HepG2 (cell line): Measurements from ENCODE around the gene KCNJ8. TPM values are rescaled to one million over a fixed set of nuclear protein-coding genes. Genes with fewer than 3 reads are reported as not detected.

Source experiments
- ATAC-seq: fragments of 200-7000 bp; cut with Tn5 transposase; 3 replicates; pipeline ENCODE4 v1.9.1; 2020; ENCODE audit warnings: mild to moderate bottlenecking, moderate library complexity
- BruUV-seq: library from RNA; stranded (reverse); fragments of 400-500 nt; replicated peaks from 2 replicates; lab custom pipeline; 2021; lab: Mats Ljungman, UMichigan
- CTCF ChIA-PET: fragments of 300-600 bp; formaldehyde crosslinking; extraction: SDS; loops from one replicate; lab custom pipeline; 2021; ENCODE audit warnings: low total read pairs, inconsistent platforms, low intra/inter-chr PET ratio; lab: Yijun Ruan, JAX
- POLR2A ChIA-PET: fragments of 350-600 bp; sonication (Branson Sonifier 250); formaldehyde crosslinking; loops from one replicate; lab custom pipeline; 2020; ENCODE audit warnings: antibody characterized with exemption, inconsistent platforms; lab: Yijun Ruan, JAX
- DNase-seq: peaks from one replicate; pipeline ENCODE4 v3.0.0-alpha.2; 2015; ENCODE audit warnings: low spot score
- FAIRE-seq: peaks from 3 replicates; lab custom pipeline; 2011; peaks lifted over from hg19 to GRCh38; lab: Jason Lieb, UNC
- H2AFZ ChIP-seq: one replicate; pipeline ENCODE4 v1.6.1; 2011; ENCODE audit warnings: low read length, inconsistent platforms
- H3K27ac ChIP-seq: fragments of 300-600 bp; 3 replicates; pipeline ENCODE4 v1.8.0; 2011; ENCODE audit warnings: mixed run types, mild to moderate bottlenecking, mixed read lengths, low read length, inconsistent platforms; ENCODE audit not compliant: insufficient read depth; ENCODE audit errors: extremely low read length
- H3K27me3 ChIP-seq, 2 experiments: fragments of 200-600 bp in 1 of 2; 2 replicates in 1 of 2; 3 replicates in 1 of 2; pipeline versions ENCODE4 v1.6.0 to v1.8.0; 2011; ENCODE audit warnings: low read length in 2 of 2, mild to moderate bottlenecking in 2 of 2, moderate library complexity in 2 of 2, inconsistent platforms in 1 of 2; ENCODE audit not compliant: insufficient read depth in 2 of 2, control insufficient read depth in 1 of 2
- H3K36me3 ChIP-seq, 2 experiments: fragments of 200-600 bp in 1 of 2; replicated peaks in 1 of 2; 2 replicates in 1 of 2; 3 replicates in 1 of 2; pipeline versions ENCODE4 v1.5.1 to v1.8.0; 2011; ENCODE audit warnings: low read length in 2 of 2, inconsistent platforms in 1 of 2; ENCODE audit not compliant: insufficient read depth in 2 of 2, control insufficient read depth in 1 of 2
- H3K4me1 ChIP-seq: 2 replicates; pipeline ENCODE4 v1.5.1; 2012; ENCODE audit warnings: low read length, inconsistent platforms; ENCODE audit not compliant: insufficient read depth
- H3K4me2 ChIP-seq: 2 replicates; pipeline ENCODE4 v1.6.0; 2011; ENCODE audit warnings: low read depth, low read length, inconsistent platforms
- H3K4me3 ChIP-seq, 3 experiments: fragments of 200-600 bp in 1 of 3; sonication (generic), shearing (Covaris generic) in 1 of 3; replicated peaks in 1 of 3; 2 replicates each; pipeline ENCODE4 v1.5.1; 2011 to 2016; ENCODE audit warnings: low read length in 3 of 3, inconsistent platforms in 2 of 3, low read depth in 2 of 3, mild to moderate bottlenecking in 2 of 3, control low read depth in 1 of 3, mixed read lengths in 1 of 3; ENCODE audit not compliant: insufficient read depth in 1 of 3
- H3K79me2 ChIP-seq: one replicate; pipeline ENCODE4 v1.6.1; 2011; ENCODE audit warnings: low read length, inconsistent platforms; ENCODE audit not compliant: insufficient read depth
- H3K9ac ChIP-seq: 2 replicates; pipeline ENCODE4 v1.6.0; 2011; ENCODE audit warnings: mild to moderate bottlenecking, low read depth, low read length, inconsistent platforms; ENCODE audit not compliant: insufficient read depth
- H3K9me3 ChIP-seq: 2 replicates; pipeline ENCODE4 v1.5.1; 2012; ENCODE audit warnings: mild to moderate bottlenecking, low read length
- H4K20me1 ChIP-seq: 2 replicates; pipeline ENCODE4 v1.6.0; 2011; ENCODE audit warnings: inconsistent platforms, mild to moderate bottlenecking, low read length, moderate library complexity; ENCODE audit not compliant: insufficient read depth
- BCL6 ChIP-seq: IDR thresholded peaks from 2 replicates; pipeline ENCODE4 v1.6.1; 2016; ENCODE audit warnings: missing genetic modification reagents, missing compliant biosample characterization
- CENPT ChIP-seq: sonication (generic); formaldehyde crosslinking; IDR thresholded peaks from 2 replicates; pipeline ENCODE4 v1.8.0; 2022; ENCODE audit warnings: low read depth, mild to moderate bottlenecking, moderate library complexity, missing genetic modification reagents
- MYNN ChIP-seq: sonication (generic); formaldehyde crosslinking; IDR thresholded peaks from 2 replicates; pipeline ENCODE4 v1.4.0; 2020; ENCODE audit warnings: mild to moderate bottlenecking, low read depth, missing genetic modification reagents
- ZNF160 ChIP-seq: sonication (generic); formaldehyde crosslinking; IDR thresholded peaks from 2 replicates; pipeline ENCODE4 v1.8.0; 2022; ENCODE audit warnings: mild to moderate bottlenecking, inconsistent platforms, missing genetic modification reagents
- ZNF432 ChIP-seq: sonication (generic); formaldehyde crosslinking; IDR thresholded peaks from 2 replicates; pipeline ENCODE4 v1.5.0; 2020; ENCODE audit warnings: missing genetic modification reagents, mild to moderate bottlenecking, borderline replicate concordance
- ZNF776 ChIP-seq: sonication (generic); formaldehyde crosslinking; IDR thresholded peaks from 2 replicates; pipeline ENCODE4 v1.4.0; 2020; ENCODE audit warnings: mild to moderate bottlenecking, missing genetic modification reagents
- ZNF777 ChIP-seq: sonication (generic); formaldehyde crosslinking; IDR thresholded peaks from 2 replicates; pipeline ENCODE4 v1.4.0; 2020; ENCODE audit warnings: missing genetic modification reagents
- WGBS: methylation state at CpG from one replicate; pipeline ENCODE4 v1.1.6; 2017; ENCODE audit warnings: low lambda C conversion rate; 5-methylcytosine and 5-hydroxymethylcytosine counted together
- in situ Hi-C: cut with HindIII; loops from 2 replicates; pipeline ENCODE4 v1.10.0; 2017; ENCODE audit warnings: low pct_unique_long_range_greater_than_20kb; ENCODE audit not compliant: extremely low pct_ligation_motif_present
- intact Hi-C: fragments of 100-400 bp; cut with micrococcal nuclease; formaldehyde crosslinking; loops from one replicate; pipeline ENCODE4 v1.10.0; 2022; ENCODE audit not compliant: unreplicated experiment
- polyA plus RNA-seq, 8 experiments: library from polyadenylated mRNA; depleted of rRNA in 3 of 8; stranded (reverse) in 7 of 8; unstranded in 1 of 8; fragments of >200 nt; fragmentation: Illumina TruSeq in 4 of 8; extraction: Trizol in 4 of 8; gene quantifications; 2 replicates each; pipeline versions ENCODE4 v1.2.1 to v1.2.3, GENCODE V29; 2011 to 2016; ENCODE audit warnings: low read depth in 4 of 8, missing spikeins in 1 of 8, mixed read lengths in 1 of 8; ENCODE audit not compliant: insufficient read depth in 1 of 8
- total RNA-seq, 5 experiments: library from RNA; depleted of rRNA; stranded (reverse); fragments of >200 nt; fragmentation: Illumina TruSeq; extraction: Trizol; gene quantifications; 2 replicates each; pipeline ENCODE4 v1.2.3, GENCODE V29; 2016; ENCODE audit warnings: low read depth in 1 of 5
- TF ChIP-seq, protein P1 (sequence below), 2 experiments: fragments of 450-650 bp in 1 of 2; sonication (generic) in 1 of 2; formaldehyde crosslinking in 1 of 2; IDR thresholded peaks; 2 replicates each; pipeline versions ENCODE4 v1.6.1 to v1.8.0; 2016 to 2022; ENCODE audit warnings: antibody characterized with exemption in 1 of 2, mild to moderate bottlenecking in 1 of 2, missing genetic modification reagents in 1 of 2

KCNJ8 gene
- total and polyA plus RNA-seq, 2 of the 13 experiments (the other 11 are each of a cell fraction or from before 2014, with no cell fraction given), result not detected

GRCh38 chr12:21780786-21781185 is 6.3 kb upstream of the KCNJ8 start (continued):
- TF ChIP-seq, protein P1, sequence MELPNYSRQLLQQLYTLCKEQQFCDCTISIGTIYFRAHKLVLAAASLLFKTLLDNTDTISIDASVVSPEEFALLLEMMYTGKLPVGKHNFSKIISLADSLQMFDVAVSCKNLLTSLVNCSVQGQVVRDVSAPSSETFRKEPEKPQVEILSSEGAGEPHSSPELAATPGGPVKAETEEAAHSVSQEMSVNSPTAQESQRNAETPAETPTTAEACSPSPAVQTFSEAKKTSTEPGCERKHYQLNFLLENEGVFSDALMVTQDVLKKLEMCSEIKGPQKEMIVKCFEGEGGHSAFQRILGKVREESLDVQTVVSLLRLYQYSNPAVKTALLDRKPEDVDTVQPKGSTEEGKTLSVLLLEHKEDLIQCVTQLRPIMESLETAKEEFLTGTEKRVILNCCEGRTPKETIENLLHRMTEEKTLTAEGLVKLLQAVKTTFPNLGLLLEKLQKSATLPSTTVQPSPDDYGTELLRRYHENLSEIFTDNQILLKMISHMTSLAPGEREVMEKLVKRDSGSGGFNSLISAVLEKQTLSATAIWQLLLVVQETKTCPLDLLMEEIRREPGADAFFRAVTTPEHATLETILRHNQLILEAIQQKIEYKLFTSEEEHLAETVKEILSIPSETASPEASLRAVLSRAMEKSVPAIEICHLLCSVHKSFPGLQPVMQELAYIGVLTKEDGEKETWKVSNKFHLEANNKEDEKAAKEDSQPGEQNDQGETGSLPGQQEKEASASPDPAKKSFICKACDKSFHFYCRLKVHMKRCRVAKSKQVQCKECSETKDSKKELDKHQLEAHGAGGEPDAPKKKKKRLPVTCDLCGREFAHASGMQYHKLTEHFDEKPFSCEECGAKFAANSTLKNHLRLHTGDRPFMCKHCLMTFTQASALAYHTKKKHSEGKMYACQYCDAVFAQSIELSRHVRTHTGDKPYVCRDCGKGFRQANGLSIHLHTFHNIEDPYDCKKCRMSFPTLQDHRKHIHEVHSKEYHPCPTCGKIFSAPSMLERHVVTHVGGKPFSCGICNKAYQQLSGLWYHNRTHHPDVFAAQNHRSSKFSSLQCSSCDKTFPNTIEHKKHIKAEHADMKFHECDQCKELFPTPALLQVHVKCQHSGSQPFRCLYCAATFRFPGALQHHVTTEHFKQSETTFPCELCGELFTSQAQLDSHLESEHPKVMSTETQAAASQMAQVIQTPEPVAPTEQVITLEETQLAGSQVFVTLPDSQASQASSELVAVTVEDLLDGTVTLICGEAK (IDR thresholded peaks at IDR 0.05), result no peak
- TF ChIP-seq, protein P1 (CRISPR knock-in tag; IDR thresholded peaks at IDR 0.05), result no peak

GRCh38 chr12:21776175-21776574 is 1.7 kb upstream of the KCNJ8 start:
- no peaks in the 10 kb centered on the region for H3K27me3 ChIP-seq
- TF ChIP-seq ZNF777 (no peak), ZNF160 (CRISPR knock-in tag) (no peak), ZNF432 (CRISPR knock-in tag) (no peak), CENPT (no peak), ZNF776 (CRISPR knock-in tag) (no peak), MYNN (CRISPR knock-in tag) (no peak), BCL6 (CRISPR knock-in tag) (no peak)
- H4K20me1 ChIP-seq, result no peaks in the 10 kb centered on the region
- no peak overlapping the region for H3K9ac ChIP-seq
- 63% methylated on average over 3 of the region's 3 CpGs for WGBS
- CTCF ChIA-PET, result no interaction called here
- H3K36me3 ChIP-seq, result no peaks in the 10 kb centered on the region
- H2AFZ ChIP-seq, result no peak overlapping the region
- no peaks in the 10 kb centered on the region for H3K4me1 ChIP-seq
- H3K79me2 ChIP-seq, result no peaks in the 10 kb centered on the region
- in situ Hi-C loops, result no loop called here
- intact Hi-C loops, result no loop called here
- H3K9me3 ChIP-seq, result no peaks in the 10 kb centered on the region
- DNase-seq (no peak), ATAC-seq (no peak), FAIRE-seq (no peak)
- no TSS peak for BruUV-seq
- no peak overlapping the region for H3K4me2 ChIP-seq
- POLR2A ChIA-PET, result no interaction called here
- H3K27ac ChIP-seq, result no peak overlapping the region
- H3K4me3 ChIP-seq, result no peak overlapping the region
